PC-9 (cell line): Measurements from ENCODE around the gene SV2C. TPM values are rescaled to one million over a fixed set of nuclear protein-coding genes. Genes with fewer than 3 reads are reported as not detected.

Experiments used
- BruUV-seq: library from RNA; stranded (reverse); fragments of 400-500 nt; replicated peaks from 2 replicates; lab custom pipeline; 2021; lab: Mats Ljungman, UMichigan
- CTCF ChIA-PET: fragments of 300-600 bp; sonication (Branson Sonifier 250); formaldehyde crosslinking; loops from one replicate; lab custom pipeline; 2022; ENCODE audit warnings: antibody characterized with exemption; lab: Charles Lee
- POLR2A ChIA-PET: fragments of 300-600 bp; sonication (Branson Sonifier 250); formaldehyde crosslinking; loops from one replicate; lab custom pipeline; 2022; ENCODE audit warnings: antibody characterized with exemption; ENCODE audit not compliant: unreplicated experiment; lab: Charles Lee
- DNase-seq, 2 experiments: peaks; one replicate each; pipeline versions ENCODE4 v3.0.0 to v3.0.0-alpha.2; 2015 to 2022; ENCODE audit warnings: mixed read lengths in 1 of 2
- H2AFZ ChIP-seq: fragments of 200-600 bp; sonication (generic); 2 replicates; pipeline ENCODE4 v1.8.1; 2017; ENCODE audit warnings: antibody characterized with exemption
- H3F3A ChIP-seq: fragments of 200-600 bp; sonication (generic); 2 replicates; pipeline ENCODE4 v1.8.1; 2017; ENCODE audit warnings: antibody characterized with exemption, mild to moderate bottlenecking, low read depth; ENCODE audit not compliant: insufficient read depth
- H3K27ac ChIP-seq: fragments of 200-600 bp; sonication (generic); 2 replicates; pipeline ENCODE4 v1.6.1; 2016; ENCODE audit warnings: mixed run types
- H3K27me3 ChIP-seq: fragments of 200-600 bp; sonication (generic); 2 replicates; pipeline ENCODE4 v1.6.1; 2016; ENCODE audit warnings: low read depth, mixed run types; ENCODE audit not compliant: insufficient read depth
- H3K36me3 ChIP-seq: fragments of 200-600 bp; sonication (generic); 2 replicates; pipeline ENCODE4 v1.6.1; 2016; ENCODE audit warnings: low read depth, mixed run types
- H3K4me1 ChIP-seq: fragments of 200-600 bp; sonication (generic); replicated peaks from 2 replicates; pipeline ENCODE4 v1.6.1; 2016; ENCODE audit warnings: mixed run types; ENCODE audit not compliant: insufficient read depth
- H3K4me2 ChIP-seq: fragments of 200-600 bp; sonication (generic); 2 replicates; pipeline ENCODE4 v1.6.1; 2017; ENCODE audit warnings: mixed run types
- H3K4me3 ChIP-seq: fragments of 200-600 bp; sonication (generic); 2 replicates; pipeline ENCODE4 v1.6.1; 2016; ENCODE audit warnings: mixed run types
- H3K79me2 ChIP-seq: fragments of 200-600 bp; sonication (generic); 2 replicates; pipeline ENCODE4 v1.6.1; 2017; ENCODE audit warnings: low read depth, mixed run types
- H3K9me2 ChIP-seq: fragments of 200-600 bp; sonication (generic); 2 replicates; pipeline ENCODE4 v1.8.1; 2017; ENCODE audit warnings: mild to moderate bottlenecking; ENCODE audit not compliant: insufficient read depth
- H3K9me3 ChIP-seq: fragments of 200-600 bp; sonication (generic); 2 replicates; pipeline ENCODE4 v1.8.1; 2016; ENCODE audit warnings: low read depth; ENCODE audit not compliant: insufficient read depth
- H4K20me1 ChIP-seq: fragments of 200-600 bp; sonication (generic); 2 replicates; pipeline ENCODE4 v1.8.1; 2017; ENCODE audit not compliant: insufficient read depth
- EZH2 ChIP-seq: fragments of 200-600 bp; sonication (generic); IDR thresholded peaks from 2 replicates; pipeline ENCODE4 v1.8.0; 2017; ENCODE audit warnings: antibody characterized with exemption, low read depth
- intact Hi-C: fragments of 100-400 bp; cut with micrococcal nuclease; formaldehyde crosslinking; loops from one replicate; pipeline ENCODE4 v1.10.0; 2022; ENCODE audit not compliant: unreplicated experiment
- total RNA-seq: library from RNA; stranded (reverse); gene quantifications from 2 replicates; pipeline ENCODE4 v1.2.3, GENCODE V29; 2021
- TF ChIP-seq, protein P1 (sequence below): fragments of 200-600 bp; sonication (generic); conservative IDR thresholded peaks from 2 replicates; pipeline ENCODE4 v1.6.1; 2017; ENCODE audit warnings: mixed run types, antibody characterized with exemption, mild to moderate bottlenecking, moderate library complexity

SV2C gene
- total RNA-seq, 1 experiment from 2014 or later: not detected

DNA sequence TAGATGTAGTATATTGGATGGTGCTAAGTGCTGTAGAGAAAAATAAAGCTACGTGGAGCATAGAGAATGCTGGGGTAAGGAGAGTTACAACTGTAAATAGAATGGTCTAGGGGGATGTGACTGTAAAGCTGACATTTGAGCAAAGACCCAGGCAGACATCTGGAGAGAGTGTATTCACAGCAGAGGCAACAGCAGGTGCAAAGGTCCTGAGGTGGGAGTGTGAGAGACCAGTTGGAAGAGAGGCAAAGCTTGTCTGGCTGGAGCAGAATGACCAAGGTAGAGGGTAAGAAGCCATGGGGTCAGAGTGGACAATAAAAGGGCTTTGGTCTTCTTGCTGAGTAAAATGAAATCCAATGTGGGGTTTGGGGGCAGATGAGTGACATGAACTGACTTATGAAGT is 227.0 kb downstream of the SV2C start:
- H3K4me3 ChIP-seq: no peak overlapping the region
- no peaks in the 10 kb centered on the region for H3F3A ChIP-seq
- BruUV-seq: no TSS peak
- no peaks in the 10 kb centered on the region for H3K9me2 ChIP-seq
- intact Hi-C loops: no loop called here
- H3K27ac ChIP-seq: no peak overlapping the region
- H3K36me3 ChIP-seq: no peaks in the 10 kb centered on the region
- no peaks in the 10 kb centered on the region for H3K4me1 ChIP-seq
- H2AFZ ChIP-seq: no peak overlapping the region
- H3K27me3 ChIP-seq: no peaks in the 10 kb centered on the region
- ChIA-PET CTCF (no interaction called here), POLR2A (no interaction called here)
- DNase-seq: no peak
- H3K4me2 ChIP-seq: no peak overlapping the region
- TF ChIP-seq EZH2: no peak
- TF ChIP-seq, protein P1, sequence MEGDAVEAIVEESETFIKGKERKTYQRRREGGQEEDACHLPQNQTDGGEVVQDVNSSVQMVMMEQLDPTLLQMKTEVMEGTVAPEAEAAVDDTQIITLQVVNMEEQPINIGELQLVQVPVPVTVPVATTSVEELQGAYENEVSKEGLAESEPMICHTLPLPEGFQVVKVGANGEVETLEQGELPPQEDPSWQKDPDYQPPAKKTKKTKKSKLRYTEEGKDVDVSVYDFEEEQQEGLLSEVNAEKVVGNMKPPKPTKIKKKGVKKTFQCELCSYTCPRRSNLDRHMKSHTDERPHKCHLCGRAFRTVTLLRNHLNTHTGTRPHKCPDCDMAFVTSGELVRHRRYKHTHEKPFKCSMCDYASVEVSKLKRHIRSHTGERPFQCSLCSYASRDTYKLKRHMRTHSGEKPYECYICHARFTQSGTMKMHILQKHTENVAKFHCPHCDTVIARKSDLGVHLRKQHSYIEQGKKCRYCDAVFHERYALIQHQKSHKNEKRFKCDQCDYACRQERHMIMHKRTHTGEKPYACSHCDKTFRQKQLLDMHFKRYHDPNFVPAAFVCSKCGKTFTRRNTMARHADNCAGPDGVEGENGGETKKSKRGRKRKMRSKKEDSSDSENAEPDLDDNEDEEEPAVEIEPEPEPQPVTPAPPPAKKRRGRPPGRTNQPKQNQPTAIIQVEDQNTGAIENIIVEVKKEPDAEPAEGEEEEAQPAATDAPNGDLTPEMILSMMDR: no peak
- H3K9me3 ChIP-seq: no peaks in the 10 kb centered on the region
- H3K79me2 ChIP-seq: no peaks in the 10 kb centered on the region
- no peaks in the 10 kb centered on the region for H4K20me1 ChIP-seq

DNA sequence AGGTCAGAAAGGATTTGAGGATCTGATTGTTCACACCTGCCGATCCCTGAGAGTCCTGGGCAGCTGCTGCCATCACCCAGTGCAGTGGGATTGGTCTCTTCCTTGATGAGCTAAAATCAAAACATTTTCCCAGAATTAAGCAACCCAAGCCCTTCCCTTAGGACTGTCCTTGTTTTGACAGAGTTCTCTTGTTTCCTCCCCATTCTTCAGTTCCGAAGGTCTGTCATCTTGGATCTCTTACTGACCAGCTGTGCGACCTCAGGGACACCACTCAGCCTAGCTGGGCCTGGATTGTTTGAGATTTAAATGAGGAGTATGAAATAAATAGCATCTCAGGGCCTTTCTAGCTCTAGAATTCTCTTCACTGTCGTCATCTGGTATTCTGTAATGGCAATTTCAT is 229.6 kb downstream of the SV2C start:
- ChIA-PET CTCF (interaction anchor here (0.5 kb wide), 1 partner anchor 1089 kb away, joined by 3 read pairs; no protein-coding TSS in a partner anchor), POLR2A (no interaction called here)
- BruUV-seq: no TSS peak
- no peak for DNase-seq
- Histone ChIP-seq H3K9me2 (no peaks in the 10 kb centered on the region), H3K79me2 (no peaks in the 10 kb centered on the region), H2AFZ (no peak overlapping the region), H4K20me1 (no peaks in the 10 kb centered on the region), H3K4me2 (no peak overlapping the region), H3K27ac (no peak overlapping the region), H3F3A (no peaks in the 10 kb centered on the region), H3K9me3 (no peaks in the 10 kb centered on the region), H3K4me3 (no peak overlapping the region), H3K27me3 (no peaks in the 10 kb centered on the region), H3K36me3 (no peaks in the 10 kb centered on the region), H3K4me1 (no peaks in the 10 kb centered on the region)
- intact Hi-C loops: no loop called here
- TF ChIP-seq, protein P1: no peak

DNA sequence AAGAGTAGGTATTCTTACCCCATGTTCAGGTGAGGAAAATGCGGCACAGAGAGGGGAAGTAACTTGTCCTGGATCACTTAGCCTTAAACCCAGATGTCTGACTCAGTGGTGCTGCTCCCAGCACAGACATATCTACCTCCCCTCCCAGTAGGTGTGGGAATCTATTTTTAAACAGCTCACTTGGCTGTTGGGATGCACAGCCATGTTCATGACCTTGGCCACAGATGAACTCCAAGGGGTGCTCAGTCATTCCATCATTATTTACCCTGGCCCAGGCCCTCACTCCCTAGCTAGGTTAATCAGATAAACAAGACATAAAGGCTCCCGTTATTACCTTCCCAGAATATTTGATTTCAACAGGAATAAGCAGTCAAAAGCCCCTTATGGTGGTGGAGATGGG is 231.5 kb downstream of the SV2C start:
- TF ChIP-seq, protein P1: no peak
- TF ChIP-seq EZH2: no peak
- no peak for DNase-seq
- no TSS peak for BruUV-seq
- ChIA-PET POLR2A (no interaction called here), CTCF (no interaction called here)
- no peaks in the 10 kb centered on the region for H3K36me3 ChIP-seq
- no peaks in the 10 kb centered on the region for H3F3A ChIP-seq
- H4K20me1 ChIP-seq: no peaks in the 10 kb centered on the region
- H3K9me3 ChIP-seq: no peaks in the 10 kb centered on the region
- H3K79me2 ChIP-seq: no peaks in the 10 kb centered on the region
- no peaks in the 10 kb centered on the region for H3K9me2 ChIP-seq
- H3K4me2 ChIP-seq: no peak overlapping the region
- H3K27ac ChIP-seq: no peak overlapping the region
- no peak overlapping the region for H3K4me3 ChIP-seq
- no peaks in the 10 kb centered on the region for H3K27me3 ChIP-seq
- intact Hi-C loops: no loop called here
- no peak overlapping the region for H2AFZ ChIP-seq
- H3K4me1 ChIP-seq: no peaks in the 10 kb centered on the region
